Heart left ventricle (tissue), 13 donors: ENCODE results near the gene CEP83.

ENCODE experiments used
- POLR2A ChIP-seq, 2 donors: fragments of 450-650 bp; IDR thresholded peaks; one replicate each; pipeline ENCODE4 v1.6.1; 2017; ENCODE audit warnings: antibody characterized with exemption in 2 of 2, mild to moderate bottlenecking in 2 of 2, moderate library complexity in 2 of 2
- TF ChIP-seq, protein P1 (sequence below), 12 donors: fragments of 200-600 bp; sonication (generic) in 4 of 12; IDR thresholded peaks; one replicate each; pipeline versions ENCODE4 v1.5.0 to v1.8.0; 2018 to 2022; ENCODE audit warnings: antibody characterized with exemption in 12 of 12, mild to moderate bottlenecking in 5 of 12
- donor health status: ischemic (EF 13 %, LVEDD 7.1; RV severe dilation, severe dysfunction).
- donor health status: DM: no; HTN: yes; CAD: no.
- donor health status: DM: no; HTN: no; CAD: no.
- donor health status: ischemic (EF 25% LVEDD 6.9; RV normal size, moderate dysfunction).
- donor health status: ischemic (EF 25% LVEDD 5.7; RV mildly dilated, moderate dysfunction).
- donor health status: ischemic (EF 35%, LVEDD 5.7; RV mildly dilated, moderate dysfunction).
- donor health status: nonischemic (EF 11% LVEDD 7.7; RV severe dilation, severe dysfunction).
- donor health status: DM: yes; HTN: yes; CAD: no.
- donor health status: PGD.
- donor health status: ischemic (EF 29% LVEDD 5.4; RV normal size, mild dysfunction).
- donor health status: nonischemic (EF 23%, LVEDD 6.1; RV moderate dilation, normal function).

- TF ChIP-seq, protein P1, sequence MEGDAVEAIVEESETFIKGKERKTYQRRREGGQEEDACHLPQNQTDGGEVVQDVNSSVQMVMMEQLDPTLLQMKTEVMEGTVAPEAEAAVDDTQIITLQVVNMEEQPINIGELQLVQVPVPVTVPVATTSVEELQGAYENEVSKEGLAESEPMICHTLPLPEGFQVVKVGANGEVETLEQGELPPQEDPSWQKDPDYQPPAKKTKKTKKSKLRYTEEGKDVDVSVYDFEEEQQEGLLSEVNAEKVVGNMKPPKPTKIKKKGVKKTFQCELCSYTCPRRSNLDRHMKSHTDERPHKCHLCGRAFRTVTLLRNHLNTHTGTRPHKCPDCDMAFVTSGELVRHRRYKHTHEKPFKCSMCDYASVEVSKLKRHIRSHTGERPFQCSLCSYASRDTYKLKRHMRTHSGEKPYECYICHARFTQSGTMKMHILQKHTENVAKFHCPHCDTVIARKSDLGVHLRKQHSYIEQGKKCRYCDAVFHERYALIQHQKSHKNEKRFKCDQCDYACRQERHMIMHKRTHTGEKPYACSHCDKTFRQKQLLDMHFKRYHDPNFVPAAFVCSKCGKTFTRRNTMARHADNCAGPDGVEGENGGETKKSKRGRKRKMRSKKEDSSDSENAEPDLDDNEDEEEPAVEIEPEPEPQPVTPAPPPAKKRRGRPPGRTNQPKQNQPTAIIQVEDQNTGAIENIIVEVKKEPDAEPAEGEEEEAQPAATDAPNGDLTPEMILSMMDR (IDR thresholded peaks at IDR 0.05) = no peak
- no peak for TF ChIP-seq POLR2A (IDR thresholded peaks at IDR 0.05)
Measured at GRCh38 chr12:94327809-94328208, 131.9 kb downstream of the CEP83 start.
